Panc1 (cell line): ENCODE data around the gene TRIL.

Experiments used
- POLR2AphosphoS5 ChIP-seq: IDR thresholded peaks from 2 replicates; pipeline ENCODE4 v1.6.1; 2012; ENCODE audit warnings: mild to moderate bottlenecking, low read depth, low read length, moderate library complexity
- SIN3A ChIP-seq: IDR thresholded peaks from 2 replicates; pipeline ENCODE4 v1.6.1; 2012; ENCODE audit warnings: low read depth, mild to moderate bottlenecking, low read length, moderate library complexity, borderline replicate concordance; ENCODE audit not compliant: insufficient read depth
- TF ChIP-seq, protein P1 (sequence below): fragments of 450-650 bp; IDR thresholded peaks from 2 replicates; pipeline ENCODE4 v1.5.1; 2017; ENCODE audit warnings: mild to moderate bottlenecking

DNA sequence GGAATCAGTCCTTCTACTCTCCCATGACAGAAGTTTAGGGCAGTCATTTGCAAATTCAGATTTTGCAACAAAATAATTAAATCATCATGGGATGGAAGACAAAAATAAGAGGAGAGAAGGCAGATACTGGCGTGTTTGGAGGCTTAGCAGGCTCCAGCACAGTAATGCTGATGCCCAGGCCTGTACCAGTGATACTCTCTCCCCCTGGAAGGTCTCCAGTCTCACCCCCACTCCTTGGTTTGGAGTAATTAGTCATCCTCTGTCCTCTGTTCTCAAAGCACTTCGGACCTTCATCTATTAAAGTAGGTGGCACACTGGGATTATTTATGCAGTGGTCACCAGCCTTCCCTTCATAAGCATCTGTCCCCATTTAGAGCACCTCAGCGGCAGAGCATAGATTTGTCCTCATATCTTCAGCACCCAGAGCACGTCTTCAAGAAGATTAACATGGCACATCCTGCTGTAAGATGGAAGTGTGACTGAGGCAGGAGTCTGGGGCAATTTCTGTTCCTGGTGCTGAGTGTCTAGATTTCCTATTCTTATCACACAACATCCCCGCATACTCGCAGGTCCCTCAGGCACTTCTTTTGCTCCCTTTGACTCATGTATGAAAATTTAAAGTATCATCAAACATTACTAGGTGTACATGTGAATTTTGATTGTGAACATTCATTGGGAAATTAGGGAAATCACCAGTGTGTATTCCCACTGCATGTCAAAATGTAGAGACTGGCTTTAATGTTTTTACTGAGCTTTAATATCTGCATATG is 31.3 kb upstream of the TRIL start:
- TF ChIP-seq, protein P1, sequence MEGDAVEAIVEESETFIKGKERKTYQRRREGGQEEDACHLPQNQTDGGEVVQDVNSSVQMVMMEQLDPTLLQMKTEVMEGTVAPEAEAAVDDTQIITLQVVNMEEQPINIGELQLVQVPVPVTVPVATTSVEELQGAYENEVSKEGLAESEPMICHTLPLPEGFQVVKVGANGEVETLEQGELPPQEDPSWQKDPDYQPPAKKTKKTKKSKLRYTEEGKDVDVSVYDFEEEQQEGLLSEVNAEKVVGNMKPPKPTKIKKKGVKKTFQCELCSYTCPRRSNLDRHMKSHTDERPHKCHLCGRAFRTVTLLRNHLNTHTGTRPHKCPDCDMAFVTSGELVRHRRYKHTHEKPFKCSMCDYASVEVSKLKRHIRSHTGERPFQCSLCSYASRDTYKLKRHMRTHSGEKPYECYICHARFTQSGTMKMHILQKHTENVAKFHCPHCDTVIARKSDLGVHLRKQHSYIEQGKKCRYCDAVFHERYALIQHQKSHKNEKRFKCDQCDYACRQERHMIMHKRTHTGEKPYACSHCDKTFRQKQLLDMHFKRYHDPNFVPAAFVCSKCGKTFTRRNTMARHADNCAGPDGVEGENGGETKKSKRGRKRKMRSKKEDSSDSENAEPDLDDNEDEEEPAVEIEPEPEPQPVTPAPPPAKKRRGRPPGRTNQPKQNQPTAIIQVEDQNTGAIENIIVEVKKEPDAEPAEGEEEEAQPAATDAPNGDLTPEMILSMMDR, result no peak
- TF ChIP-seq SIN3A (no peak), POLR2AphosphoS5 (no peak)
